Endothelial cell of umbilical vein (primary cell): ENCODE data around the gene CAMP. TPM values are rescaled to one million over a fixed set of nuclear protein-coding genes. Genes with fewer than 3 reads are reported as not detected.

Experiments used
- Bru-seq: library from RNA; stranded (reverse); fragments of 400-500 nt; gene quantifications from one replicate; lab custom pipeline; 2021; lab: Mats Ljungman, UMichigan
- BruChase-seq, 2 experiments: library from RNA; stranded (reverse); fragments of 400-500 nt; gene quantifications; one replicate each; lab custom pipeline; 2021; lab: Mats Ljungman, UMichigan
- BruUV-seq: library from RNA; stranded (reverse); fragments of 400-500 nt; replicated peaks from 2 replicates; lab custom pipeline; 2021; lab: Mats Ljungman, UMichigan
- CTCF ChIA-PET: fragments of 300-600, 350-600 bp; sonication (Branson Sonifier 250); formaldehyde crosslinking; loops from one replicate; lab custom pipeline; 2021; ENCODE audit warnings: antibody characterized with exemption, inconsistent platforms; lab: Charles Lee
- POLR2A ChIA-PET: fragments of 300-600, 350-600 bp; sonication (Branson Sonifier 250); formaldehyde crosslinking; loops from one replicate; lab custom pipeline; 2021; ENCODE audit warnings: antibody characterized with exemption, inconsistent platforms; lab: Charles Lee
- DNase-seq: peaks from one replicate; pipeline ENCODE4 v3.0.0-alpha.2; 2011; ENCODE audit warnings: low read depth, low spot score
- FAIRE-seq: peaks from 2 replicates; lab custom pipeline; 2011; peaks lifted over from hg19 to GRCh38; lab: Jason Lieb, UNC
- H2AFZ ChIP-seq: 2 replicates; pipeline ENCODE4 v1.6.0; 2012; ENCODE audit warnings: low read depth, low read length, control low read depth, inconsistent platforms
- H3K27ac ChIP-seq: 2 replicates; pipeline ENCODE4 v1.5.1; 2011; ENCODE audit warnings: low read depth, mild to moderate bottlenecking, control low read depth, low read length, moderate library complexity; ENCODE audit not compliant: insufficient read depth
- H3K27me3 ChIP-seq, 2 experiments: 2 replicates each; pipeline versions ENCODE4 v1.6.0 to v1.6.1; 2011; ENCODE audit warnings: low read length in 2 of 2, mixed read lengths in 1 of 2; ENCODE audit not compliant: control insufficient read depth in 2 of 2, insufficient read depth in 2 of 2
- H3K36me3 ChIP-seq, 2 experiments: 2 replicates in 1 of 2; 3 replicates in 1 of 2; pipeline ENCODE4 v1.5.1; 2011; ENCODE audit warnings: low read length in 2 of 2, mild to moderate bottlenecking in 1 of 2, moderate library complexity in 1 of 2; ENCODE audit not compliant: control insufficient read depth in 2 of 2, insufficient read depth in 2 of 2; ENCODE audit errors: extremely low read depth in 1 of 2
- H3K4me1 ChIP-seq: 3 replicates; pipeline ENCODE4 v1.5.1; 2011; ENCODE audit warnings: mild to moderate bottlenecking, low read length; ENCODE audit not compliant: control insufficient read depth, insufficient read depth; ENCODE audit errors: extremely low read depth
- H3K4me2 ChIP-seq: 2 replicates; pipeline ENCODE4 v1.6.1; 2011; ENCODE audit warnings: low read length, control low read depth, mixed read lengths; ENCODE audit not compliant: insufficient read depth
- H3K4me3 ChIP-seq, 3 experiments: fragments of 200-600 bp in 1 of 3; sonication (generic), shearing (Covaris generic) in 1 of 3; replicated peaks in 1 of 3; 2 replicates each; pipeline ENCODE4 v1.5.1; 2011 to 2016; ENCODE audit warnings: control low read depth in 3 of 3, low read length in 3 of 3, mild to moderate bottlenecking in 2 of 3, inconsistent platforms in 1 of 3, low read depth in 1 of 3, moderate library complexity in 1 of 3; ENCODE audit not compliant: insufficient read depth in 1 of 3
- H3K79me2 ChIP-seq: 2 replicates; pipeline ENCODE4 v1.6.0; 2012; ENCODE audit warnings: low read length, inconsistent platforms; ENCODE audit not compliant: control insufficient read depth, insufficient read depth
- H3K9ac ChIP-seq: replicated peaks from 2 replicates; pipeline ENCODE3; 2011; ENCODE audit warnings: low read length, control low read depth; ENCODE audit not compliant: insufficient read depth; ENCODE audit errors: extremely low read depth
- H3K9me1 ChIP-seq: replicated peaks from 3 replicates; pipeline ENCODE4 v1.6.0; 2011; ENCODE audit warnings: mild to moderate bottlenecking, low read length; ENCODE audit not compliant: control insufficient read depth, insufficient read depth; ENCODE audit errors: extremely low read depth
- H3K9me3 ChIP-seq: replicated peaks from 2 replicates; pipeline ENCODE4 v1.5.1; 2012; ENCODE audit warnings: low read length, inconsistent platforms; ENCODE audit not compliant: control insufficient read depth, insufficient read depth
- H4K20me1 ChIP-seq: replicated peaks from 2 replicates; pipeline ENCODE3; 2011; ENCODE audit warnings: mild to moderate bottlenecking, low read length; ENCODE audit not compliant: control insufficient read depth, insufficient read depth; ENCODE audit errors: extremely low read depth
- EZH2 ChIP-seq: IDR thresholded peaks from 2 replicates; pipeline ENCODE4 v1.6.1; 2012; ENCODE audit warnings: borderline replicate concordance, low read depth, mild to moderate bottlenecking, moderate library complexity, low read length, inconsistent platforms; ENCODE audit not compliant: severe bottlenecking
- FOS ChIP-seq: IDR thresholded peaks from 2 replicates; pipeline ENCODE4 v1.6.1; 2011; ENCODE audit warnings: mild to moderate bottlenecking, low read length, moderate library complexity, borderline replicate concordance; ENCODE audit not compliant: insufficient read depth
- GATA2 ChIP-seq: IDR thresholded peaks from 2 replicates; pipeline ENCODE4 v1.7.0; 2011; ENCODE audit warnings: low read depth, mild to moderate bottlenecking, moderate library complexity, mixed read lengths, low read length; ENCODE audit not compliant: insufficient read length, insufficient read depth
- JUN ChIP-seq: IDR thresholded peaks from 2 replicates; pipeline ENCODE4 v1.6.1; 2011; ENCODE audit warnings: borderline replicate concordance, low read depth; ENCODE audit not compliant: insufficient read length, insufficient read depth
- MAX ChIP-seq: IDR thresholded peaks from 2 replicates; pipeline ENCODE4 v1.6.1; 2011; ENCODE audit not compliant: insufficient read depth, insufficient read length
- MYC ChIP-seq: IDR thresholded peaks from one replicate; pipeline ENCODE4 v1.6.1; 2011; ENCODE audit warnings: mild to moderate bottlenecking, low read depth, low read length
- POLR2A ChIP-seq: IDR thresholded peaks from 2 replicates; pipeline ENCODE4 v1.6.1; 2012; ENCODE audit warnings: low read depth, mild to moderate bottlenecking, control low read depth, low read length
- POLR2AphosphoS5 ChIP-seq: IDR thresholded peaks from 2 replicates; pipeline ENCODE4 v1.6.1; 2012; ENCODE audit warnings: low read depth, mild to moderate bottlenecking, control low read depth, low read length, moderate library complexity; ENCODE audit not compliant: insufficient read depth
- dilution Hi-C: fragments of 300-500 bp; cut with MboI; formaldehyde crosslinking; loops from one replicate; pipeline ENCODE4 v1.15.0; 2019; ENCODE audit warnings: low sequenced_read_pairs; ENCODE audit not compliant: extremely low pct_ligation_motif_present
- intact Hi-C: fragments of 100-400 bp; cut with micrococcal nuclease; formaldehyde crosslinking; loops from one replicate; pipeline ENCODE4 v1.10.0; 2022
- long read RNA-seq: library from polyadenylated mRNA; stranded (forward); transcript quantifications from one replicate; pipeline ENCODE4 v2.0.0, GENCODE V29; 2021
- polyA minus RNA-seq, 3 experiments: library from RNA; depleted of rRNA, polyadenylated mRNA; stranded (reverse); fragments of >200 nt; gene quantifications; 1 replicate in 1 of 3; 2 replicates in 2 of 3; pipeline ENCODE4 v1.2.3, GENCODE V29; 2011
- polyA plus RNA-seq, 4 experiments: library from polyadenylated mRNA; depleted of rRNA in 3 of 4; stranded (reverse) in 3 of 4; unstranded in 1 of 4; fragments of >200 nt; gene quantifications; 2 replicates each; pipeline versions ENCODE4 v1.2.1 to v1.2.3, GENCODE V29; 2011 to 2012; ENCODE audit warnings: missing spikeins in 1 of 4
- total RNA-seq: library from RNA; stranded (reverse); gene quantifications from 2 replicates; pipeline ENCODE4 v1.2.3, GENCODE V29; 2021
- TF ChIP-seq, protein P1 (sequence below), 2 donors: IDR thresholded peaks; 1 replicate in 1 of 2; 2 replicates in 1 of 2; pipeline ENCODE4 v1.5.1; 2011; ENCODE audit warnings: low read length in 2 of 2, mild to moderate bottlenecking in 2 of 2, moderate library complexity in 2 of 2, control low read depth in 1 of 2, inconsistent platforms in 1 of 2, low read depth in 1 of 2; ENCODE audit not compliant: insufficient read depth in 1 of 2; ENCODE audit errors: extremely low read depth in 1 of 2

The CAMP gene, protein sequence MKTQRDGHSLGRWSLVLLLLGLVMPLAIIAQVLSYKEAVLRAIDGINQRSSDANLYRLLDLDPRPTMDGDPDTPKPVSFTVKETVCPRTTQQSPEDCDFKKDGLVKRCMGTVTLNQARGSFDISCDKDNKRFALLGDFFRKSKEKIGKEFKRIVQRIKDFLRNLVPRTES
- total RNA-seq, result not detected in 2 replicates
- polyA plus RNA-seq, result not detected in 2 replicates
- polyA plus RNA-seq (2011; cell fraction: cytosol; rRNA removed), result not detected in 2 replicates
- not detected in 2 replicates for polyA plus RNA-seq (2011; cell fraction: nucleus; rRNA removed)
- not detected in 2 replicates for polyA plus RNA-seq (2012)
- polyA minus RNA-seq, result not detected in 2 replicates
- polyA minus RNA-seq (2011; cell fraction: cytosol; rRNA and poly(A)+ RNA removed), result not detected
- polyA minus RNA-seq (2011; cell fraction: nucleus; rRNA and poly(A)+ RNA removed), result not detected in 2 replicates
- Bru-seq, nascent RNA, result not detected
- BruChase-seq, experiment 1, labeled RNA remaining after a 6-hour chase, result not detected
- not detected for BruChase-seq, experiment 2, labeled RNA remaining after a 2-hour chase
- long read RNA-seq, result 0 reads

DNA sequence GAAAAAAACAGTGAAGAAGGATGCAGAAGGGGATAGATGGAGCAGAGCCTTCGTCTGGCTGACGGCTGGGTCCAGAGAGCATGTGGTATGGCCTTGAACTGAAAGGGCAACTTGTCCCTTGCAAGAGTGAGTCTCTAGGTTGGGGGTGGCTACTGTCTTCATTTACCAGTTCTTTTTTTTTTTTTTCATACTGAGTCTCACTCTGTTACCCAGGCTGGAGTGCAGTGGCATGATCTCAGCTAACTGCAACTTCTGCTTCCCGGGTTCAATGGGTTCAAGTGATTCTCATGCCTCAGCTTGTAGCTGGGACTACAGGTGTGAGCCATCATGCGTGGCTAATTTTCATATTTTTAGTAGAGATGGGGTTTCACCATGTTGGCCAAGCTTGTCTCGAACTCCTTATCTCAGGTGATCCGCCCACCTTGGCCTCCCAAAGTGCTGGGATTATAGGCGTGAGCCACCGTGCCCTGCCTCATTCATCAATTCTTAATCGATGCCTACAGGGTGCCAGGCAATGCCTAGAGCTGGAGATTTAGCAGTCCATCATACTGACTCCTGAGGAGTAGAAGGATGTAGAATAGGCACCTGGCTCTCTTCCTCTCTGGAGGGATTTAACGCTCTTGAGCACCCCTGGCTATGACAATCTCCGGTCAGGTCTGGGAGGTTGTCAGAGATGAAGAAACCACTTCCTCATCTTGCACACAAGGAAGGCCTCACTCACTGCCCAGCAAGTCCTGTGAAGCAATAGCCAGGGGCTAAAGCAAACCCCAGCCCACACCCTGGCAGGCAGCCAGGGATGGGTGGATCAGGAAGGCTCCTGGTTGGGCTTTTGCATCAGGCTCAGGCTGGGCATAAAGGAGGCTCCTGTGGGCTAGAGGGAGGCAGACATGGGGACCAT is at the start of gene CAMP:
Gene CAMP (plus strand): TSS at position 880 of the 898 bp plus-strand sequence. CDS start 17 bp downstream, at position 897.
- no peaks in the 10 kb centered on the region for H3K36me3 ChIP-seq
- no peak within 1 kb of the TSS for H2AFZ ChIP-seq
- H3K27ac ChIP-seq, result no peak within 1 kb of the TSS
- H3K79me2 ChIP-seq, result no peaks in the 10 kb centered on the region
- H3K27me3 ChIP-seq, result peaks cover 0 to 8% of the 10 kb centered on the region in 2 experiments
- no peak for DNase-seq
- BruUV-seq, result no TSS peak
- H3K9me1 ChIP-seq, result no peaks in the 10 kb centered on the region
- dilution Hi-C loops (no loop called here), intact Hi-C loops (no loop called here)
- H3K9me3 ChIP-seq, result no peaks in the 10 kb centered on the region
- ChIA-PET CTCF (interaction anchor here (16.0 kb wide), 1 partner anchor 214 kb away, joined by 296 read pairs; no protein-coding TSS in a partner anchor), POLR2A (no interaction called here)
- no peak within 1 kb of the TSS for H3K4me3 ChIP-seq
- H4K20me1 ChIP-seq, result no peaks in the 10 kb centered on the region
- H3K4me2 ChIP-seq, result no peak within 1 kb of the TSS
- FAIRE-seq, result no peak
- no peaks in the 10 kb centered on the region for H3K4me1 ChIP-seq
- H3K9ac ChIP-seq, result no peak within 1 kb of the TSS
- TF ChIP-seq, protein P1, sequence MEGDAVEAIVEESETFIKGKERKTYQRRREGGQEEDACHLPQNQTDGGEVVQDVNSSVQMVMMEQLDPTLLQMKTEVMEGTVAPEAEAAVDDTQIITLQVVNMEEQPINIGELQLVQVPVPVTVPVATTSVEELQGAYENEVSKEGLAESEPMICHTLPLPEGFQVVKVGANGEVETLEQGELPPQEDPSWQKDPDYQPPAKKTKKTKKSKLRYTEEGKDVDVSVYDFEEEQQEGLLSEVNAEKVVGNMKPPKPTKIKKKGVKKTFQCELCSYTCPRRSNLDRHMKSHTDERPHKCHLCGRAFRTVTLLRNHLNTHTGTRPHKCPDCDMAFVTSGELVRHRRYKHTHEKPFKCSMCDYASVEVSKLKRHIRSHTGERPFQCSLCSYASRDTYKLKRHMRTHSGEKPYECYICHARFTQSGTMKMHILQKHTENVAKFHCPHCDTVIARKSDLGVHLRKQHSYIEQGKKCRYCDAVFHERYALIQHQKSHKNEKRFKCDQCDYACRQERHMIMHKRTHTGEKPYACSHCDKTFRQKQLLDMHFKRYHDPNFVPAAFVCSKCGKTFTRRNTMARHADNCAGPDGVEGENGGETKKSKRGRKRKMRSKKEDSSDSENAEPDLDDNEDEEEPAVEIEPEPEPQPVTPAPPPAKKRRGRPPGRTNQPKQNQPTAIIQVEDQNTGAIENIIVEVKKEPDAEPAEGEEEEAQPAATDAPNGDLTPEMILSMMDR (IDR thresholded peaks at IDR 0.05; ENCODE audit: extremely low read depth in 1 of 2, insufficient read depth in 1 of 2, low read depth in 1 of 2, low read length in 2 of 2), result no peak
- no peak for TF ChIP-seq JUN
- no peak for TF ChIP-seq MAX
- TF ChIP-seq FOS, result no peak
- TF ChIP-seq POLR2A, result no peak
- TF ChIP-seq GATA2, result no peak
- TF ChIP-seq POLR2AphosphoS5, result no peak
- no peak for TF ChIP-seq MYC
- no peak for TF ChIP-seq EZH2
